HG03103 (cell line): Measurements from ENCODE around the gene WDFY4.

Experiments used
- ATAC-seq: cut with Tn5 transposase; IDR thresholded peaks from one replicate; pipeline ENCODE4 v1.9.1; 2021; ENCODE audit warnings: low read depth; ENCODE audit not compliant: unreplicated experiment

Gene WDFY4

DNA sequence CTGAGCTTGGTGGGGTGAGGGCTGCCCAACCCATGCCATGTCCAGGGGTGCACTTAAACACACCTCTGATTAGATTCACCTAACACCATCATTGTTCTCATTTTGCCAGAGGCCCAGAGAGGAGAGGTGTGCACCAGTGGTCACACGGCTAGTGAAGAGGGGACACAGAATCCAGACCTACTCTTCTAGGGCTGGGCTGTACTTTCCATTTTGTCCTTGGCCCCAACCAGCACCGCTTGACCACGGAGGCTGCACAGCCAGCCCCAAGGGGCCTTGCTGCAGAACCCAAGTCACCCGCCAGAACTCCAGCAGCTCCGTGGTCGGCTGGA is 246 bp upstream of the WDFY4 start:
- ATAC-seq = no peak

DNA sequence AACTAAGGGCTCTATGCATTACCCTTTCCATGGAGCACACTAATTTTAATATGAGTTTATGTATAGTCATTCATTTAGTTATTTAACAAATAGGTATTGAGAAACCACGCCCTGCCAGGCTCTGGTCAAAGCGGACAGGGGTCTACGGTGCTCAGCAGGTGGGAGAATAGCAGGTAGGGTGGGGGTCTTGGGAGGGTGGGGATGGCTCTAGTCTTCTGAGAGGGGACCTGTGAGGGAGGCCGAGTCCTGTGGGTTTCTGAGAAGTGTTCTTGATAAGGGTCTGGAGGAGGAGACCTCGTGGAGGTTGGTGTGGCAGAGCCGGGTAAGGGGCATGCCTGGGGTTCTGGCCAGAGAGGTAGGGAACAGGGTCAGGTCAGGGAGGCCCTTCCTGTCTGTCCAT is 1.1 kb downstream of the WDFY4 start:
- ATAC-seq = no peak

DNA sequence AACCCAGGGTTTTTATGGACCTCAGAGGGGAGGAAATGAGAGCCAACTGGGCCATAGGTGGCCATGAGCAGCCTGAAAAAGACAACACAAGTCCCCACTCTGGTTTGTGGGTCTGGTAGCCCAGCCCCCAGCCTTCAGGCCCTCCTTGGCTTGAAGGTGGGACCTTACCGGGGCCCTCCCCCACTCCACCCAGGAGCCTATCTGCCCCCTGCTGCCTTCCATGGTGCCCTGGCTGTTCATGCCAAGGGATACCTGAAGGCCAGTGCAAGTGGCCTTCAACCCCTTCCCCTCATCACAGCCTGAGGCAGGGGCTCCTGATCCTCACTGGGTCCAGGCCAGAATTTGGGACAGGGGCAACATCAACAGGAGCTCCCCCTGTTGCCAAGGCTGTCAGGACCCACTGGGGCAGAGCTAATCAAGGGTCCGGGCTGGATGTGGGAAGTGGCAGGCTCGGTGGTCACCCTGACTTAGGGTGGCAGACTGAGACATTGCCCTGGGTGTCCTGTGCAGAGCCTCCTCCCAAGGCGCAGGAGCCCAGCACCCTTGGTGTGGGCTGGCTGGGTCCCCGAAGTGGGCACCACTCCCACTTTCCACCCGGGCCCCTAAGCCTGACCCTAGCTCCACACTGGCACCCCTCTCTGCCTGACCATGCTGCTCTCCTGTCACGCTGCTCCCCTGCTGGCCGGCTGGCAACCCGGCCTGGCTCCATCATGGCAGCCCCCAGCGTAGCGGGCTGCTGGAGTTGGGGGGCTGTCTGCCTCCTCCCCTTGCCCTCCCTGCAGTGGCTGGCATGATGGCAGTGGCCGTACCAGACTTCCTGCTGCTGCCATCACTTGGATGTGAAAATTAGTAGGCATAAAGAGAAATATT is 6.4 kb downstream of the WDFY4 start:
- no peak for ATAC-seq

DNA sequence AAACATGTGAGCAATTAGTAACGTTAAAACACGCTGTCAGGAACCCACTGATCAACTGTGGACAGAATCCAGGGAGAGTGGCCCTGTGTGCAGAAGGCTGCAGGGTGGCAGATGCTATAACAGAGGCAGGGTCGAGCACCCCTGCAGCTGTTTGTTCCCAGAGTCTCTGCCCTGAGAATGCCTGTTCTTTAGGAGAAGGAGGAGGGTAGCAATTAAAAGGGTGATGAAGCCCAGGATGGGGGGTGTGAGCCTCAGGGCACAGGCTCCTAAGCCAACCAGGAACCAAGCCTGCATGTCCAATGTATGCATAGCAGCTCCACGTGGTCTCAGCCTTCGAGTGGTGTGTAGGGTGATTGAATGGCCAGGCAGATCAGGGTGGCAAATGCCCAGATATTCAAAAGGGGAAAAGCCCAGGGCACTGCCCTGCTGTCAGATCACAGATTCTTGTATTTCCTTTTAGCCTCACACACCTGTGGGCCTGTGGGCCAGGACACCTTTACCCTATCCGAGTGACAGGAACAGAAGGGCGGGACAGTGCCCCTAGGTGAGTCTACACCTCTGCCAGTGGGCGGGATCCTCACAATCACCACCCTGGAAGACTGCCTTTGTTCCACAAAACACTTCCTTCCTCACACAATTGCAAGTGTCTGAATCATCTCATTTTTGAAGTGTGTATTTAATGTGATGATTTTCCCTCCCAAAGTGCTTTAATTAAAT is 7.3 kb downstream of the WDFY4 start:
- ATAC-seq = no peak

DNA sequence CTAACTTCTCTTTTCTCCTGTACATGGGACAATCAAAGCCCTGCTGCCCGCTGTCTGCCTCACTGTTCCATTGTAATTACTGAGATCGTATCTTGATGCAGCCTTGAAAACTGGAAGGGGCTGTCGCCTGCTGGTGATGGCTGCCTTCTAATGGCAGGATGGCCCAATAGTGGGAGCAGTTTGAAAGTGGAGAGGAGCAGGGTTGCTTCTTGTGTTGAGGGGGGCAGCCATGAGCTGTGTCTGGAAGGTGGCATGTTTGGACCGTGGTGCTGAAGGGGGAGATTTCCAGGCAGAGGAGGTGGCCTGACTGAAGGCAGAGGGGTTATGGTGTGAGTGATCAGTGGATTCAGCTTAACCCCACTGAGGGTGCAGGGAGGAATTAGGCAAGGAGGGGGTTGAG is 8.1 kb downstream of the WDFY4 start:
- ATAC-seq = no peak

DNA sequence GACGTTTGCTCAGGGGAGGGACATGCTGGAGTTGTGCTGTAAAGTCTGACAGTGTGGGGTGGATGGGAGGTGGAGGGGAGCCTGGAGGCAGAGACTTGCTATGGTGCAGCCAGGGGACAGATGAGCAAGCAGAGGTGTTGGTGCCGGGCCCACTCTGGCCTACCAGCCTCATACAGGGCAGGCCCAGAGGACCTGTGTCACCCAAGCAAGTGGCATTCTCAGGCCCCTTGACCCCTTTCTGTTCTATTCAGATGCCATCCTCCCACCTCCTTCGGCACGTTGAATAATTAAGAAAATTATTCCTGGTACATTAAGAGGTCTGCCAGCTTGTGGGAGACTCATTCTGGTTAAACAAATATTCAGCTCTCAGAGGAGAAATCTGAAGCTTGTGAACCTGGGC is 8.5 kb downstream of the WDFY4 start:
- no peak for ATAC-seq

DNA sequence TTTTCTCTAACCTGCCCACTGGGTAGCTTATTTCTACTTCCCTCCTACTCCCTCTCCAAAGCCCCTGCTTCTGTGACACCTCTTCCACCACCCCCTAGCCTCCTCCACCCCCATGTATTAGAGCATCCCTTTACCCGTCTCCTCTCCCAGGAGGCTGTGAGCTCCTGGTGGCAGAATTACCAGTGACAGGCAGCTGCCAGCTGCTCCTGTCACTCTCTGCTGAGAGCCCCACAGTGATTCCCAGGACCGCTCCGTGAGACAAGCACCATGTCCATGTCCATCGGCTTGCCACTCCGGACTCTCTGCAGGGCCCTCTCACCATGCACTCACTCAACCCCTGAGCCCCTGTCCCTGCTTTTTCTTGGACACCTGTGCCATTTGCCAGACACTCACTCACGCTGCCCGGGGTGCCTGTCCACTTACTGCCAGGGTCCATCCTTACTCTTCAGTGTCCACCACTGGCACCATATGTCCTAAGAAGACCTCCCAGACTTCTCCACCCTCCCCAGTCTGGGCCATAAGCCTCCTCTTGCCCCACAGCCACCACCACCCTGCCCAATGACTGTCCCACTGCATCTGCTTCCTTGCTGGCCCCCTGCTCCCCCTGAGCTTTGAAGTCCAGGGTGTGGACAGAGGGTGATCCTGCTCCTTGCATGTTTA is 9.8 kb downstream of the WDFY4 start:
- ATAC-seq = no peak

DNA sequence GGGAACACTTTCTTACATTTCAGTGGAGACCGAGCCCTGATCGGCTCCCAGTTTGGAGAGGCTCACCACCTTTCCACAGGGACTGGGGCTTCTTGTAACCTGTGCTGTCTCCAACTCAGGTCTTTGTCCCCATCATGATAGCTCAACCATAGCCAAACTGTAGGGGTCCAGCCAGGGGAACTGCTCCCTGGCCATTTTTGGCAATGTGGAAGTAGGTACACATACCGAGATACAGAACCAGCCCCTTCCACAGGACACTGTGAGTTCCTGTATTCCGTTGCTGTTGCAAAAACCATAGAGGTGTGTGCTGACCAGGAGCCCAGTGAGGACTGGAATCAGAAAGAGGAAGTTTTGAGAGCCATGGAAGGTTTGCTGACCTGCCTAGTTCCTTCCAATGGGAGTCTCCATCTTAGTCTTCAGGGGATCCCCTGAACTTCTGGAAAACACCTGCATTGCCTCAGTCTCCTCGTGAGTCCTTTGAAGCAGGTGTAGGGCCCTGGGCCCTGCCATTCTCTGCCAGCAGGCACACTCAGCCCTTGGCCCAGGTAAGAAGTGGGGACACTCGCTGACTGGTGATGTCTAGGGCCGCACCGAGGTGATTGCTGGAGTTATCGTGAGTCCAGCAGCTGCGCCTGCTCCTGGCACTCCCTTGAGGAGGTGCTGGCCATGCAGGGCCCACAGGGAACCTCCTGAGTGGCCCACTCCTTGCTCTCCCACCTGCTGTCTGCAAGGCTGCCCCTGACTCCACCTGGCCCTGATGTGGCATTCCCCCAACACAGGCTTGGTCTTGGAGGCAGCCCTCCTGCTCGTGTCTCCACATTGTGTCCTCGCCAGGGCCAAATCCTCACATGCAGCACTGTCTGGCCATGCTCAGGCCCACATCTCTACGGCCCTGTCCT is 11.2 kb downstream of the WDFY4 start:
- ATAC-seq = no peak

DNA sequence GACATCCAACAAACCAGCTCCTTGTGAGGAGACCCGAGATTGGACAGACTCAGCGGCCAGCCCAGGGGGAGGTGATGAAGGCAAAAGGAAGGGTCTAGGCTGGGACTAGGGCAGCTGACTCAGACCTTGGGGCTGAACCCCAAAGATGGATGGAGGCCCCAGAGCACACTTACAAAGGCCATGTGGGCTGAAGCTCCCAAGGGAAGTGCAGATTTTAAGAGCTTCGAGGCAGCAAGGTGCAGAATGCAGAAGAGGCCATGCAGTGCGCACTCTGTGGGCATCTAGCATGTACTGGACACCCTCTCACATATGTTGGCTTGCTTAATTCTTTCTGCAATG is 11.8 kb downstream of the WDFY4 start:
- no peak for ATAC-seq

DNA sequence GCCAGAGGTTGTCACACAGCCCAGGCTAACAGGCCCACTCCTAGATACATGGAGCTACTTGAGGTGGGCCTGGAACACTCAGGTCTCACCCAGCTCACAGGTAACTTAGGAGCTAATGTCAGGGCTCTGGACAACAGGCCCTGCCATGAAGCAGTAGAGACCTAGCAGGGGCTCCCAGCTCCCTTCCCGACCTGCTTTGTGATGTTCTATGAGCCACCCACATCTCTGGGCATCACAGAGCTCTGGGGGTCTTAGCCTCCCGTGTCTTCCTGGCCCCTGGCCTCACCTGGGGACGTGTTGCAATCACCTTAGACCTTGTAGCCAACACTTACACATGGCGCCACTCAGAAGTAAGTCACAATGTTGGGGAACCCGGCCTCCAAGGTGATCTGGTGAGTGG is 12.4 kb downstream of the WDFY4 start:
- ATAC-seq = no peak

DNA sequence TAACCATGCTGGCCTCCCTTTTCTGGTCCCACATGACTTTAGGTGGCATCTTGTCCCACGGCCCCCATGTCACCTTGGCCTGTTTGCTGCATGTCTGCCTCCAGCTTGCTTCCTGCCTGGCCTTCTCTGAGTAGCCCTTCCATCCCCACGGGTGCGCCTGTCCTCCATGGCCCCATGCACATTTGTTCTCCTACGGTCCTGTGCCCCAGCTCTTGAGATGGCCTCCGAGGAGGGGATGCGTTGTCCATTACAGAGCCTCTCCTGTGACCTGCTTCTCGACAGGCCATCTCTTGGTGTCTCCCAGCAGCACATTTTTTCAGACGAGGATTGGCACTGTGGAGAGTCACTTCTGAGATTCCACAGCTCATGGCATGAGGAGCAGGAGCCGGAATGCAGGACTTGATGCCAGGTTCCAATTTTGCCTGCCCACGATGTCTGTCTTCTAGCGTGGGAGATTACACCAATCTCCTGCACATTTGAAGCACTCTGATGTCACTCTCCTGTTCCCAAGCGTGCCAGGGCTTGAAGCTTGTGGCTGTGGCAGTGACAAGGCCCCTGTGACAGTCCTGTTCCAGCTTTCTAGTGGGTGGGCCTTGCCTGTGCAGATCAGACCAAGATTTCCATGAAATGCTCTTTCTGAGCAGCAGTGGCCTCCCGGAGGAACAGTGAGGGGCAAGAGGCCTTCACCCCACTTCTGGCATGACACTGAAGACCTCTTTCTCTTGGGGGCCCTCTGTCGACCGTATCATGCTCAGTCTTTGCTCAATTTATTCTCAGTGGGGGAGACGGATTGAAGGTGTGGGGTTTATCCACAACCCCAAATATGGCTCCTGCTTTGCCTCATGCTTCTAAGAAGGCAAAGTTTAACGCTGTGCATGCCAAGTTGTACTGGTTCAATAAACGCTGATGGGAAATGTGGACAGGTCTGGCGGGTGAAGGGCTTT is 13.4 kb downstream of the WDFY4 start:
- no peak for ATAC-seq

DNA sequence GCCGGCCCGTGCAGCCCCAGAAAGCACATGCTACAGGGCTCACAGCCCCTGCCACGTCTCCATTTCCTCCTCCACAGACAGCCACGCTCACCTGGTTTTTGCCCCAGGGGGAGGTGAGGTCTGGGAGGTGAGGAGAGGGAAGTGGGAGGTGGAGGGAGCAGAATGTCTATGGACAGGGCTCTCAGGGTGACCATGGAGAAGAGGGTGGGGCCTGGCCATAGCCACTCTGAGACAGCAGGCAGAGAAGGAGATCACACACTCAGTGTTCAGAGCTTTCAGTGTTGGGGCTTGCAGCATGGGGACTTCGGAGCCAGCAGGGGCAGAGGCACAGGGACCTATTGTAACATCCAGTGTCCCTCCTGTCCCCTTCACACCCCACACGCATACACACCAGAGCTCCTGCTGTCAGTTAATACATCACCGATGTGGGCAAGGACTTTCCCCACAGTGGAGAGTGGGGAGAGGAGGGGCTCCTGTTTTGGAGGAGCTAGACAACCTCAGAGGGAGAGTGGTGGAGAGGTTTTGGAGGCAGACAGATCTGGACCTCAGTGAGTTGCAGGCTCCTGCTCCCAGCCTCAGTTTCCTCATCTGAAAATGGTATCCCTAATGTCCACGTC is 14.4 kb downstream of the WDFY4 start:
- ATAC-seq = no peak

DNA sequence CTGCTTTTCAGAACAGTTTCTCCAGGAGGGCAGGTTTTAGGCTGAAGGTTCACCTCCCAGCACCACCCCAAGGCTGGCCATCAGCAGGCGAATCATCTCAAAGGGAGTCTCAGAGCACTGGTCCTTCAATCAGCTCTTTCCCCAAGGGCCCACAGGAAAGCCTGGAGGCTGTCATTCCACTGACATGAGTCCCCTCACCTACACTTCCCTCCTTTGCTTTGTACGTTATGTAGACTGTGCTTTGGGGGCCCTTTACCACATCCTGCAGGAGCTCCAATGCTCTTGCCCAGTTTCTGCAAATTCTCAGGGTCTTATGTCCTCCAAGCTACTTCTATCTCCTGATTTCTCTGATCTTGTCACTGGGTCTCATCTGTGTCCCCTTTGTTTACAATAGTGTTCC is 15.4 kb downstream of the WDFY4 start:
- no peak for ATAC-seq

DNA sequence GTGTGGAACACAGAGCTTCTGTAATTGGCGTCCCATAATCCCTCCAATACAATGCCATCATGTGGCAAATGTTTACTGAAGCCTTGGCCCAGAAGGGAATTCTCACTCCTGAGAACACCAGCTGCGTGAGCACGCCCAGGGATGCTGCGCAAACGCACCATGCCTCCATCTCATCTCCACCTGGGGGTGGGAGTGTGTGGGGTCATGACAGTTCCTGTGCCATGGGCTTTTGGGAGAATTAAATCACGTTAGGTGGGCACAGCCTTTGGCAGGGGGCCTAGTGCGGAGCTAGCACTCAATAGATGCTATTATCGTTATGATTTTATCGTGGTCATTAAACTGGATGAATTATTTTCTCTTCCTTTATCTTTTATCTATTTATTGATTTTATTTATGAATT is 15.8 kb downstream of the WDFY4 start:
- ATAC-seq = no peak

DNA sequence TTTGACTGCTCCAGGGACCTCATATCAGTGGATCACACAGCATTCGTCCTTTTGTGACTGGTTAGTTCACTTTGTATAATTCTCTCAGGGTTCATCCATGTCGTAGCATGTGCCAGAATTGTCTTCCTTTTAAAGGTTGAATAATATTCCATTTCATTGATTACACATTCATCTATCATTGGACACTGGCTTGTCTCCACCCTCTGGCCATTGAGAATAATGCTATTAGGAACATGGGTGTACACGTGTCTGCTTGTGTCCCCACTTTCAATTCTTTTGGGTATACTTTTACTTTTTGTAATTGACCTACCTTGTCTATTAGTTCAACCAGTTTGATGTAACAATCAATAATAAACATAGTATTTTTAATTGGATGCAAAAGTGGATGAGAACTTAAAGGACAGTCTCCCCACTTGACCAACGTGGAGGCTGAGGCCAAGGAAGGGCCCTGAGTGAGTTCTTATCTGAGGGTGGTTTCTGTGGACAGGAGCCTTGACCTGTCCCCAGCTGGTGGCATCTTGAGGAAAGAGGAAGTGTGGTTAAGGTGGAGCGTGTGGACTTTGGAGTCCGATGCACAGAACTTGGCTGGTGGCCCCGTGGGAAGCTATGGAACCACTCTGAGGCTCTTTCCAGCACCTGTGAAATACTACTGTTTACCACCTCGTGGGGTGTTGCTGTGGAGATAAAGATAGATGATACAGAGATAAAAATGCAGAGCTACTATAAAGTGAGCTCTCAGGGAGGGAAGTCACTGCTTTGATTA is 16.6 kb downstream of the WDFY4 start:
- ATAC-seq = no peak

DNA sequence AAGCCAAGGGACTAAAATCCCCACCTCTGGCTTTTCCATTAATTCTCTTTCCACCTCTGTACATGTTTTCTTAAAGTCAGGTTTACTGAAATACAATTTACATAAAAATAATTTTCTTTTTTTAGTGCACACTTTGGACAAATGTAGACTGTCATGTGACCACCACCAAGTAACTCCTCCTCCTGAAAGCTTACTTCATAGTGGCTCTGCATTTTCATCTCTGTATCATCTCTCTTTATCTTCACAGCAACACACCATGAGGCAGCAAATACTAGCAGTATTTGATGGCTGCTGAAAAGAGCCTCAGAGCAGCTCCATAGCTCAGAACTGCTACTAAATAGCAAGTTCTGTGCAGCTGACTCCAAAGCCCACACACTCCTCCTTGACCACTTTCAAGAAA is 17.3 kb downstream of the WDFY4 start:
- no peak for ATAC-seq

DNA sequence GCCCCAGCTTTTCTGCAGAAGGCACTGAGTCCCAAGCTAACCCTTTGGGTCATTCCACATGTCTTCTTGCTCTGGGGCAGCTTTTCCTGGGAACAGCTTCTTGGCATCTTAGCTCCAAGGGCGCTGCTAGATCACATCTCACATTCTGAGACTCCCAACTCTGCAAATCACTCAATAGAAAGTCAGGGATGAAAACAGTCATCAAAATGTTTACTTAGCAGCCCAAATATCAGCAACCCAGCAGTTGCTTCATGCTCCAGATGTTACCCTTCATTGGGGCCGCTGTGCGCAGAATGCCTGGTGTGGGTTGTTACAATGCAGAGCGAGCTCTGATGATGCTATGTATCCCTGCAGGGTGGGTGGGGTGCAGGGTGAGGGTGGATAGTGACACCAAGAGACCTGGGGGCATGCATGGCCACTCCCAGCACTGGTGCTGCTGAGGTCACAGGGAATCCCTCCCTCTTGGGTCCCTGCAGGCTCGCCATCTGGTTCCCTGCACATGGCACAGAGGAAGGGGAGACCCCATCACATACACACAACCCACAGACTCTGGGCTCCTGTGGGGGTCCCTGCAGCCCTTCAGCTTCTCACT is 19.0 kb downstream of the WDFY4 start:
- ATAC-seq = no peak

DNA sequence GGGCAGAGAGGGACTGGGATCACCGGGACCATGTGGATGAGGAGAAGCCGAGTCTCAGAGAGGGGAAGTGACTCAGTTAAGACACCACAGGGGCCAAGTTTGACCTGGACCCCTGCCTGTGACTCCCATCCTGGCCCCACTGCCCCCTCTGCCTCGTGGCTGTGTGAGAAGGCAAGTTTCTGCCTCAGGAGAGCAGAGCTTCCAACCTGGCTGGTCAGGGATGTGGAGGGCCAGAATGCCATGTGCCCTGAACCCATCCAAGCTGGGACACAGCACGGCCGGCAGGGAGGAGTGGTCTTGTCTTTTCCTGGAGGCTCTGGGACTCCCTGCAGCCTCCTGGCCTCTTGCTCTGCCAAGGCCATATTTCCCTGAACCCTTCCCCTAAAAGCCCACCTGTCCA is 19.5 kb downstream of the WDFY4 start:
- no peak for ATAC-seq
